Endothelial cell (in vitro differentiated cells): Measurements from ENCODE around the gene RERE. TPM values are rescaled to one million over a fixed set of nuclear protein-coding genes. Genes with fewer than 3 reads are reported as not detected.

Experiments used
- DNase-seq: peaks from one replicate; pipeline ENCODE4 v3.0.0; 2021; ENCODE audit warnings: low spot score
- H3K27ac Mint-ChIP-seq: one replicate; pipeline ENCODE4 v1.8.0; 2021; ENCODE audit warnings: mixed read lengths, inconsistent platforms; ENCODE audit not compliant: unreplicated experiment
- H3K27me3 Mint-ChIP-seq: one replicate; pipeline ENCODE4 v1.8.0; 2021; ENCODE audit warnings: mild to moderate bottlenecking, moderate library complexity, mixed read lengths, inconsistent platforms; ENCODE audit not compliant: unreplicated experiment
- H3K36me3 Mint-ChIP-seq: one replicate; pipeline ENCODE4 v1.8.0; 2021; ENCODE audit warnings: mild to moderate bottlenecking, low read depth, mixed read lengths, inconsistent platforms; ENCODE audit not compliant: unreplicated experiment
- H3K4me1 Mint-ChIP-seq: one replicate; pipeline ENCODE4 v1.8.0; 2021; ENCODE audit warnings: mild to moderate bottlenecking, mixed read lengths, inconsistent platforms; ENCODE audit not compliant: unreplicated experiment
- H3K4me3 Mint-ChIP-seq: one replicate; pipeline ENCODE4 v1.8.0; 2021; ENCODE audit warnings: mild to moderate bottlenecking, mixed read lengths, inconsistent platforms; ENCODE audit not compliant: unreplicated experiment
- H3K9me3 Mint-ChIP-seq: one replicate; pipeline ENCODE4 v1.8.0; 2021; ENCODE audit warnings: mixed read lengths, inconsistent platforms; ENCODE audit not compliant: unreplicated experiment
- total RNA-seq: library from RNA; stranded (reverse); fragmentation: NEBNext Ultra II Directional; extraction: Animal tissue kit (Norgen Biotek cat#: 25700); gene quantifications from one replicate; pipeline ENCODE4 v1.2.1, GENCODE V29; 2021; ENCODE audit not compliant: unreplicated experiment
- TF ChIP-seq, protein P1 (sequence below): fragments of 200-600 bp; sonication (generic); IDR thresholded peaks from one replicate; pipeline ENCODE4 v1.5.0; 2021; ENCODE audit warnings: antibody characterized with exemption; ENCODE audit not compliant: unreplicated experiment

RERE gene
- total RNA-seq, 1 donor from 2014 or later, result 115 TPM

DNA sequence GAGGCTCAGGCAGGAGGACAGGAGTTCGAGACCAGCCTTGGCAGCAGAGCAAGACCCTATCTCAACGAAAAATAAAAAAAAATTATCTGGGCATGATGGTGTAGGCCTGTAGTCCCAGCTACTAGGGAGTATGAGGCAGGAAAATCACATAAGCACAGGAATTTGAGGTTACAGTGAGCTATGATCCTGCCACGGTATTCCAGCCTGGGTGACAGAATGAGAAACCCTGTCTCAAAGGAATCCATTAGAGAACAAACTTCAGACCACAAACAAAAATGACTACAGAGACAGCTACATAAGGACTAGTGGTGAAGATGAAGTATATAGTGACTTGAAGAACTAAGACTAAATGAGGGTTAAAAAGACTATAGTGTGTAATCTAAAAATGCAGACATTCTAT is 233.1 kb downstream of the RERE start:
- no peaks in the 10 kb centered on the region for H3K36me3 Mint-ChIP-seq

DNA sequence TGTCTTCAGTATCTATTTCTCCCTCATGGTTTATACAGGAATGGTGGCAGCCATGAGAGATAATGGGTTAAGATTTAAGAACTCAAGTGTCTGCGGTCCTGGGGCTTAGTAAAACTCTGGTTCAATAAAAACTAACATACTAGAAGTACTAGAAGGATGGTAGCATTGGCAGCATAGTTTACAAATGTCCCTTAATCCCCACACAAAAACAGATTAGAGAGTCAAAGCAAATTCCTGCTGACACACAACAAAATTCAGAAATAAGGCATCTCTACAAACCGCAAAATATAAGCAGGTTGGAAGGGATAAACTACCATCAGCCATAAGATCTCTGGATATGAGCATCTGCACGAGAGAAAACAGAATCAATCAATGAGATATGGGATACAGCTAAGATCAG is 234.4 kb downstream of the RERE start:
- no peak overlapping the region for H3K27ac Mint-ChIP-seq
- TF ChIP-seq, protein P1, sequence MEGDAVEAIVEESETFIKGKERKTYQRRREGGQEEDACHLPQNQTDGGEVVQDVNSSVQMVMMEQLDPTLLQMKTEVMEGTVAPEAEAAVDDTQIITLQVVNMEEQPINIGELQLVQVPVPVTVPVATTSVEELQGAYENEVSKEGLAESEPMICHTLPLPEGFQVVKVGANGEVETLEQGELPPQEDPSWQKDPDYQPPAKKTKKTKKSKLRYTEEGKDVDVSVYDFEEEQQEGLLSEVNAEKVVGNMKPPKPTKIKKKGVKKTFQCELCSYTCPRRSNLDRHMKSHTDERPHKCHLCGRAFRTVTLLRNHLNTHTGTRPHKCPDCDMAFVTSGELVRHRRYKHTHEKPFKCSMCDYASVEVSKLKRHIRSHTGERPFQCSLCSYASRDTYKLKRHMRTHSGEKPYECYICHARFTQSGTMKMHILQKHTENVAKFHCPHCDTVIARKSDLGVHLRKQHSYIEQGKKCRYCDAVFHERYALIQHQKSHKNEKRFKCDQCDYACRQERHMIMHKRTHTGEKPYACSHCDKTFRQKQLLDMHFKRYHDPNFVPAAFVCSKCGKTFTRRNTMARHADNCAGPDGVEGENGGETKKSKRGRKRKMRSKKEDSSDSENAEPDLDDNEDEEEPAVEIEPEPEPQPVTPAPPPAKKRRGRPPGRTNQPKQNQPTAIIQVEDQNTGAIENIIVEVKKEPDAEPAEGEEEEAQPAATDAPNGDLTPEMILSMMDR, result no peak
- DNase-seq, result no peak
- no peaks in the 10 kb centered on the region for H3K9me3 Mint-ChIP-seq
- H3K4me3 Mint-ChIP-seq, result no peak overlapping the region
- H3K27me3 Mint-ChIP-seq, result no peaks in the 10 kb centered on the region
- peaks cover 21% of the 10 kb centered on the region for H3K4me1 Mint-ChIP-seq
- H3K36me3 Mint-ChIP-seq, result no peaks in the 10 kb centered on the region

More for the DNA sequence above, 233.1 kb downstream of the RERE start:
- no peak for DNase-seq
- peak overlapping the region; percentile 49 for H3K27ac Mint-ChIP-seq
- no peaks in the 10 kb centered on the region for H3K27me3 Mint-ChIP-seq
- H3K4me3 Mint-ChIP-seq, result no peak overlapping the region
- H3K4me1 Mint-ChIP-seq, result peaks cover 21% of the 10 kb centered on the region
- TF ChIP-seq, protein P1, result no peak
- H3K9me3 Mint-ChIP-seq, result no peaks in the 10 kb centered on the region

DNA sequence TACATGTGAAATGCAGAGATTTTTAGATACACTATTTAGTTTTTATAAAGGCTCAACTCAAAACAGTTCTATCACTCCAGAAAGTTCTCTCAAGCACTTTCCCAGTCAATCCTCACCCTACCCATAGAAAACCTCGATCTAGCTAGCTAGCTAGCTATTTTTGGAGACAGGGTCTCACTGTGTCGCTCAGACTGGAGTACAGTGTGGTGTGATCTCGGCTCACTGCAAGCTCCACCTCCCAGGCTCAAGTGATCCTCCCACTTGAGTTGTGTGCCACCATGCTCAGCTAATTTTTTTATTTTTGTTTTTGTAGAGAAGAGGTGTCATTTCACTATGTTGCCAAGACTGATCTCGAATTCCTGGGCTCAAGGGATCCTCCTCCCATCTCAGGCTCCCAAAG is 236.9 kb downstream of the RERE start:
- DNase-seq, result no peak
- TF ChIP-seq, protein P1, result no peak
- H3K36me3 Mint-ChIP-seq, result no peaks in the 10 kb centered on the region
- no peak overlapping the region for H3K27ac Mint-ChIP-seq
- no peaks in the 10 kb centered on the region for H3K27me3 Mint-ChIP-seq
- H3K9me3 Mint-ChIP-seq, result no peaks in the 10 kb centered on the region
- H3K4me1 Mint-ChIP-seq, result no peaks in the 10 kb centered on the region
- H3K4me3 Mint-ChIP-seq, result no peak overlapping the region

DNA sequence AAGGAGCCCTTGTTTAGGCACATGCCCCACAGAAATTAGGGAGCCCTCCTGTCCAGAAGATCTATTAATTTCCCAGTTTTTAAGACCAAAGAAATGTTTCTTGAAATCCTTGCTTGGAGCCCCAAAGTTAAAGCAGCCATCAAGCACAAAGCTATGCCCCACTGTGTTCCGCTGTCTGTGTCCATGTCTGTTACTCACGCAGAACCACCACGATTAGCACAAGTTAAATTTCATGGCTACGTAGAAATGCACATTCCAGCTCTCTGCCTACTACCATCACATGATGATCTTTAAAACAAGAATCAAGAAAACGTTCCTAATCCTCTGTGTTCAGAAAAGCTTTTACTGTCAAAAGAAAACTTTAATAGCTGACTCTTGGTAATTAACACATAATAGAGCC is 238.5 kb downstream of the RERE start:
- Mint-ChIP-seq H3K27ac (no peak overlapping the region), H3K36me3 (no peaks in the 10 kb centered on the region), H3K27me3 (no peaks in the 10 kb centered on the region), H3K4me1 (peaks cover 3% of the 10 kb centered on the region), H3K4me3 (no peak overlapping the region), H3K9me3 (no peaks in the 10 kb centered on the region)
- TF ChIP-seq, protein P1, result no peak
- no peak for DNase-seq

DNA sequence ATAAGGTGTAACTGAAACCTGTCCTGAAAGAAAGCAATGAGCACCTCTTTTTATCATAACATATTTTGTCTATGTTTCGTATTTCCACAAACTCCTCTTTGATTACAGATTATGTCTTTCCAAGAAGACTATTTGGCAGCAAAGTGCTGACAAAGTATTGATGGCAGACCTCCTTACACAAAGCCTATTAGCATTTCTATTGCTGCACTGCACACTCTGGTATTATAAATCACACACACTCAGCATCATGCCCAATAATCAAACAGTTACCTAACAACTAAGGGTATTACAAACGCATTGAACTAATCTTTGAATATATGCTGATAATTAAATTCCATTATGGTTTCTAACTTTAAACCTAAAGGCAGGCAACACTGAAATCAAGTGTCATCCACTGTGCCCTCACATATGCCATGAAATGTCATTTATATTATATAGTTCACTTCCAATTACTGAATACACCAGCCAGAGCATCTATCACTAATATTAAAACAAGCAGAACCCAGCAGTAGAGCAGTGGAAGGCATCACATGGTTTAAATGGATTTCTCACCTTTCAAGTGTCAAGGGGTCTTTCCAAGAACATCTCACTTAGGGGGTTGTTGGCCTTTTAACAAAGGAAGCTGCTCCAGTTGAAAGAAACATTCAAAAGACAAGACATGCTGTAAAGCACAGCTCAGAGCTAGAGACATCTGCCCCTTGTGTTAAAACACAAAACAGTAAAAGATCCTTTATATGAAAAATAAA is 239.1 kb downstream of the RERE start:
- DNase-seq, result no peak
- Mint-ChIP-seq H3K4me1 (peaks cover 4% of the 10 kb centered on the region), H3K27me3 (no peaks in the 10 kb centered on the region), H3K27ac (no peak overlapping the region), H3K9me3 (no peaks in the 10 kb centered on the region), H3K4me3 (no peak overlapping the region), H3K36me3 (no peaks in the 10 kb centered on the region)
- TF ChIP-seq, protein P1, result no peak
